ENCODE measurements around the gene PARVB.

Gene PARVB

DNA sequence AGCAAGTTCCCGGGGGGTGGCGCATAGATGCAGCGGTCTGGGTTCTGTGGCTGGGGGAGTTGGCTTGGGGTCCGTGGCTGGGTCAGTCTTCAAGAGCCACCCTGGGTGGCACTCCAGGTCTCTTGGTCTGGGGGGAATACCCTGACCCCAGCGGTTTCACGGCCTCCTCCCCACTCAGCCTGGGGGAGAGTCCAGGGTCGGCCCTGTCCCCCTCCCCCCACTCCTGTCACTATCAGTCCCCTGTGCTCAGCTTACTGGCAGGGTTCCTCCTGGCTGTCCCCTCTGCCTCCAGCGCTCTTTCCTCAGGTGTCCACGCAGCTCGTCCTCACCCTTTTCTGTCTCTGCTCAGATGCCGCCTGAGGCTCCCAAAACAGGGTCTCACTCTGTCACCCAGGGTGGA is 88.1 kb downstream of the PARVB start:
- no peak overlapping the region for H3K4me3 ChIP-seq (ENCODE audit: low read depth, low read length)
- TF ChIP-seq, protein P1, sequence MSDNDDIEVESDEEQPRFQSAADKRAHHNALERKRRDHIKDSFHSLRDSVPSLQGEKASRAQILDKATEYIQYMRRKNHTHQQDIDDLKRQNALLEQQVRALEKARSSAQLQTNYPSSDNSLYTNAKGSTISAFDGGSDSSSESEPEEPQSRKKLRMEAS (IDR thresholded peaks at IDR 0.05; ENCODE audit: low read depth, low read length), result no peak
- TF ChIP-seq POLR2A (IDR thresholded peaks at IDR 0.05; ENCODE audit: extremely low read depth, insufficient read length) (no peak), MYC (IDR thresholded peaks at IDR 0.05; ENCODE audit: low read depth, low read length) (no peak)
- TF ChIP-seq, protein P2, sequence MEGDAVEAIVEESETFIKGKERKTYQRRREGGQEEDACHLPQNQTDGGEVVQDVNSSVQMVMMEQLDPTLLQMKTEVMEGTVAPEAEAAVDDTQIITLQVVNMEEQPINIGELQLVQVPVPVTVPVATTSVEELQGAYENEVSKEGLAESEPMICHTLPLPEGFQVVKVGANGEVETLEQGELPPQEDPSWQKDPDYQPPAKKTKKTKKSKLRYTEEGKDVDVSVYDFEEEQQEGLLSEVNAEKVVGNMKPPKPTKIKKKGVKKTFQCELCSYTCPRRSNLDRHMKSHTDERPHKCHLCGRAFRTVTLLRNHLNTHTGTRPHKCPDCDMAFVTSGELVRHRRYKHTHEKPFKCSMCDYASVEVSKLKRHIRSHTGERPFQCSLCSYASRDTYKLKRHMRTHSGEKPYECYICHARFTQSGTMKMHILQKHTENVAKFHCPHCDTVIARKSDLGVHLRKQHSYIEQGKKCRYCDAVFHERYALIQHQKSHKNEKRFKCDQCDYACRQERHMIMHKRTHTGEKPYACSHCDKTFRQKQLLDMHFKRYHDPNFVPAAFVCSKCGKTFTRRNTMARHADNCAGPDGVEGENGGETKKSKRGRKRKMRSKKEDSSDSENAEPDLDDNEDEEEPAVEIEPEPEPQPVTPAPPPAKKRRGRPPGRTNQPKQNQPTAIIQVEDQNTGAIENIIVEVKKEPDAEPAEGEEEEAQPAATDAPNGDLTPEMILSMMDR (IDR thresholded peaks at IDR 0.05; ENCODE audit: low read depth, low read length), result no peak
- no peak for DNase-seq (ENCODE audit: low read depth)

GRCh38 chr22:44116331-44116730 is 92.2 kb downstream of the PARVB start:
- no peak for DNase-seq (ENCODE audit: low read depth)
- no peak for TF ChIP-seq MYC (IDR thresholded peaks at IDR 0.05; ENCODE audit: low read depth, low read length)
- TF ChIP-seq, protein P2 (IDR thresholded peaks at IDR 0.05; ENCODE audit: low read depth, low read length), result no peak
- H3K4me3 ChIP-seq (ENCODE audit: low read depth, low read length), result no peak overlapping the region

GRCh38 chr22:44116755-44117684 is 92.9 kb downstream of the PARVB start:
- no peak overlapping the region for H3K4me3 ChIP-seq (ENCODE audit: low read depth, low read length)
- no peak for TF ChIP-seq MYC (IDR thresholded peaks at IDR 0.05; ENCODE audit: low read depth, low read length)
- TF ChIP-seq POLR2A (IDR thresholded peaks at IDR 0.05; ENCODE audit: extremely low read depth, insufficient read length), result no peak
- TF ChIP-seq, protein P2 (IDR thresholded peaks at IDR 0.05; ENCODE audit: low read depth, low read length), result no peak
- TF ChIP-seq, protein P1 (IDR thresholded peaks at IDR 0.05; ENCODE audit: low read depth, low read length), result no peak
- peak; percentile 70 for DNase-seq (ENCODE audit: low read depth)

- DNase-seq (ENCODE audit: low read depth), result no peak
- no peak for TF ChIP-seq MYC (IDR thresholded peaks at IDR 0.05; ENCODE audit: low read depth, low read length)
- TF ChIP-seq POLR2A (IDR thresholded peaks at IDR 0.05; ENCODE audit: extremely low read depth, insufficient read length), result no peak
- TF ChIP-seq, protein P1 (IDR thresholded peaks at IDR 0.05; ENCODE audit: low read depth, low read length), result no peak
- TF ChIP-seq, protein P2 (IDR thresholded peaks at IDR 0.05; ENCODE audit: low read depth, low read length), result no peak
- no peak overlapping the region for H3K4me3 ChIP-seq (ENCODE audit: low read depth, low read length)
Observed at GRCh38 chr22:44117746-44118145, 93.6 kb downstream of the PARVB start.

- DNase-seq (ENCODE audit: low read depth), result no peak
- TF ChIP-seq, protein P2 (IDR thresholded peaks at IDR 0.05; ENCODE audit: low read depth, low read length), result no peak
- TF ChIP-seq, protein P1 (IDR thresholded peaks at IDR 0.05; ENCODE audit: low read depth, low read length), result no peak
- TF ChIP-seq MYC (IDR thresholded peaks at IDR 0.05; ENCODE audit: low read depth, low read length), result no peak
- TF ChIP-seq POLR2A (IDR thresholded peaks at IDR 0.05; ENCODE audit: extremely low read depth, insufficient read length), result no peak
- H3K4me3 ChIP-seq (ENCODE audit: low read depth, low read length), result no peak overlapping the region
Observed at GRCh38 chr22:44118645-44119315, 94.7 kb downstream of the PARVB start.
